Glutamatergic neuron (in vitro differentiated cells): ENCODE measurements around the gene PTGR1. TPM values are rescaled to one million over a fixed set of nuclear protein-coding genes. Genes with fewer than 3 reads are reported as not detected.

Source experiments
- DNase-seq: peaks from one replicate; pipeline ENCODE4 v3.0.0; 2022
- H3K27ac Mint-ChIP-seq: one replicate; pipeline ENCODE4 v1.8.0; 2020; ENCODE audit warnings: mild to moderate bottlenecking, mixed read lengths, inconsistent platforms; ENCODE audit not compliant: unreplicated experiment
- H3K27me3 Mint-ChIP-seq: one replicate; pipeline ENCODE4 v1.8.0; 2020; ENCODE audit warnings: mild to moderate bottlenecking, moderate library complexity, mixed read lengths, inconsistent platforms; ENCODE audit not compliant: unreplicated experiment
- H3K36me3 Mint-ChIP-seq: one replicate; pipeline ENCODE4 v1.8.0; 2020; ENCODE audit warnings: mild to moderate bottlenecking, mixed read lengths, inconsistent platforms; ENCODE audit not compliant: unreplicated experiment
- H3K4me1 Mint-ChIP-seq: one replicate; pipeline ENCODE4 v1.8.0; 2020; ENCODE audit warnings: mild to moderate bottlenecking, low read depth, mixed read lengths, inconsistent platforms; ENCODE audit not compliant: unreplicated experiment
- H3K4me3 Mint-ChIP-seq: one replicate; pipeline ENCODE4 v1.8.0; 2020; ENCODE audit warnings: mild to moderate bottlenecking, mixed read lengths, inconsistent platforms; ENCODE audit not compliant: unreplicated experiment
- H3K9me3 Mint-ChIP-seq: one replicate; pipeline ENCODE4 v1.8.0; 2020; ENCODE audit warnings: mild to moderate bottlenecking, moderate library complexity, mixed read lengths, inconsistent platforms; ENCODE audit not compliant: unreplicated experiment
- CTCF ChIP-seq: fragments of 200-600 bp; sonication (generic); IDR thresholded peaks from one replicate; pipeline ENCODE4 v1.5.0; 2021; ENCODE audit not compliant: partially characterized antibody, unreplicated experiment
- total RNA-seq: library from RNA; stranded (reverse); fragmentation: NEBNext Ultra II Directional; extraction: Animal tissue kit (Norgen Biotek cat#: 25700); gene quantifications from one replicate; pipeline ENCODE4 v1.2.1, GENCODE V29; 2021; ENCODE audit not compliant: unreplicated experiment

Gene PTGR1
- total RNA-seq, 1 donor from 2014 or later, result 23.4 TPM

GRCh38 chr9:111525056-111525977 lies 74.1 kb downstream of the PTGR1 start, which contains the start of gene ZNF483:
Gene ZNF483 (plus strand): TSS chr9:111525179. CDS start chr9:111527396, 2,217 bp downstream.
- Mint-ChIP-seq H3K4me1 (no peaks in the 10 kb centered on the region), H3K27ac (peak within 1 kb of the TSS; percentile 71), H3K4me3 (peak within 1 kb of the TSS; percentile 95)

GRCh38 chr9:111524731-111525055 lies 74.8 kb downstream of the PTGR1 start:
- Mint-ChIP-seq H3K4me1 (no peaks in the 10 kb centered on the region), H3K27ac (no peak overlapping the region), H3K9me3 (peaks cover 7% of the 10 kb centered on the region), H3K36me3 (no peaks in the 10 kb centered on the region), H3K27me3 (peaks cover 7% of the 10 kb centered on the region), H3K4me3 (peak overlapping the region; percentile 95)
- no peak for TF ChIP-seq CTCF
- DNase-seq, result no peak

More at GRCh38 chr9:111525056-111525977, 74.1 kb downstream of the PTGR1 start, which contains the start of gene ZNF483:
- no peak for TF ChIP-seq CTCF
- H3K36me3 Mint-ChIP-seq, result no peaks in the 10 kb centered on the region
- peaks cover 7% of the 10 kb centered on the region for H3K9me3 Mint-ChIP-seq
- peak; percentile 91 for DNase-seq
- H3K27me3 Mint-ChIP-seq, result peaks cover 7% of the 10 kb centered on the region

- Mint-ChIP-seq H3K4me3 (no peak overlapping the region), H3K36me3 (no peaks in the 10 kb centered on the region), H3K27ac (no peak overlapping the region), H3K27me3 (no peaks in the 10 kb centered on the region), H3K9me3 (peaks cover 3% of the 10 kb centered on the region), H3K4me1 (no peaks in the 10 kb centered on the region)
- no peak for DNase-seq
- TF ChIP-seq CTCF, result no peak
Measured at GRCh38 chr9:111516061-111516465, 83.4 kb downstream of the PTGR1 start.

- Mint-ChIP-seq H3K4me3 (no peak overlapping the region), H3K9me3 (peaks cover 3% of the 10 kb centered on the region)
- no peak for TF ChIP-seq CTCF
Measured at GRCh38 chr9:111514967-111515366, 84.5 kb downstream of the PTGR1 start.

More at GRCh38 chr9:111514967-111515366, 84.5 kb downstream of the PTGR1 start:
- Mint-ChIP-seq H3K27ac (no peak overlapping the region), H3K27me3 (no peaks in the 10 kb centered on the region), H3K4me1 (no peaks in the 10 kb centered on the region), H3K36me3 (no peaks in the 10 kb centered on the region)
- DNase-seq, result no peak

Other genes starting within 250 kb of the PTGR1 start
- 53.5 TPM for gene ECPAS, start 115.3 kb downstream of the PTGR1 start, total RNA-seq
- gene ZNF483, start 74.5 kb downstream of the PTGR1 start, total RNA-seq, result 6.5 TPM
- 7.4 TPM for gene DNAJC25, start 31.7 kb upstream of the PTGR1 start, total RNA-seq
- gene GNG10, start 62.0 kb upstream of the PTGR1 start, total RNA-seq, result 17.1 TPM
- not detected for gene SHOC1, start 195.3 kb upstream of the PTGR1 start, total RNA-seq